Measurements from ENCODE around the gene ARL16. TPM values are rescaled to one million over a fixed set of nuclear protein-coding genes. Genes with fewer than 3 reads are reported as not detected.
A peak's percentile ranks its signal among the peaks of the same experiment; 100 is the strongest.

The ARL16 gene
- total and polyA plus RNA-seq, 11 donors: 10.2 to 23.6 (median 15.9) TPM

GRCh38 chr17:81652906-81653771, 30.5 kb downstream of the ARL16 start:
- H3K4me3 ChIP-seq: peak overlapping the region in 1 of 12 donors; percentile 43
- intact Hi-C loops (cut with DNase I): no loop called here
- peaks cover 7 to 57% (median 24%) of the 10 kb centered on the region in 9 donors for H3K27me3 ChIP-seq
- no peaks in the 10 kb centered on the region for H3K36me3 ChIP-seq
- peaks cover 0 to 15% (median 0%) of the 10 kb centered on the region in 12 donors for H3K4me1 ChIP-seq
- DNase-seq: no peak
- TF ChIP-seq, protein P1, sequence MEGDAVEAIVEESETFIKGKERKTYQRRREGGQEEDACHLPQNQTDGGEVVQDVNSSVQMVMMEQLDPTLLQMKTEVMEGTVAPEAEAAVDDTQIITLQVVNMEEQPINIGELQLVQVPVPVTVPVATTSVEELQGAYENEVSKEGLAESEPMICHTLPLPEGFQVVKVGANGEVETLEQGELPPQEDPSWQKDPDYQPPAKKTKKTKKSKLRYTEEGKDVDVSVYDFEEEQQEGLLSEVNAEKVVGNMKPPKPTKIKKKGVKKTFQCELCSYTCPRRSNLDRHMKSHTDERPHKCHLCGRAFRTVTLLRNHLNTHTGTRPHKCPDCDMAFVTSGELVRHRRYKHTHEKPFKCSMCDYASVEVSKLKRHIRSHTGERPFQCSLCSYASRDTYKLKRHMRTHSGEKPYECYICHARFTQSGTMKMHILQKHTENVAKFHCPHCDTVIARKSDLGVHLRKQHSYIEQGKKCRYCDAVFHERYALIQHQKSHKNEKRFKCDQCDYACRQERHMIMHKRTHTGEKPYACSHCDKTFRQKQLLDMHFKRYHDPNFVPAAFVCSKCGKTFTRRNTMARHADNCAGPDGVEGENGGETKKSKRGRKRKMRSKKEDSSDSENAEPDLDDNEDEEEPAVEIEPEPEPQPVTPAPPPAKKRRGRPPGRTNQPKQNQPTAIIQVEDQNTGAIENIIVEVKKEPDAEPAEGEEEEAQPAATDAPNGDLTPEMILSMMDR (IDR thresholded peaks at IDR 0.05): no peak
- TF ChIP-seq POLR2A (IDR thresholded peaks at IDR 0.05): no peak
- no peak overlapping the region for H3K27ac ChIP-seq
- 45 to 60% (median 52%) methylated on average over 18 to 27 of the region's 27 CpGs for WGBS, 4 donors
- peak in 1 of 4 donors; percentile 7 for ATAC-seq
- peaks cover 0 to 6% (median 0%) of the 10 kb centered on the region in 12 donors for H3K9me3 ChIP-seq

DNA sequence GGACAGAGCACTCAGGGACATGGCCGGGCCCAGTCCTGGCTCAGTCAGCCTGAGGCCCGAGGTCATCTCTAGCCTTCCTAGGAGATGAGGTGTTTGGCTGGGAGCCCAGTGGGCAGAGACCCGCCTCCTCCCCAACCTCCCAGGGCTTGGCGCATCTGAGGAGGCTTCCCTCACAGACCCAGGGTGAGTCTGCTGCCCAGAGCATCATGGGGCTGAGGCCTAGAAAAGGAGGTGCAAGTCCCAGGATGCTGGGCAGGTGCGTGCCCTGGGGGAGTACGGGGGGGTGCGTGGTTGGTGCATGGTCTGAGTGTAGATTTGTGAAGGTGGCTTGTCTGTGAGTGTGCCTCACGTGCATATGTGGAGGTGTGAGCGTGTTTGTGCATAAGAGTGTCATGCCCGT, 31.9 kb downstream of the ARL16 start:
- H3K36me3 ChIP-seq: no peaks in the 10 kb centered on the region
- intact Hi-C loops (cut with DNase I): no loop called here
- no peak overlapping the region for H3K27ac ChIP-seq
- no peak overlapping the region for H3K4me3 ChIP-seq
- H3K4me1 ChIP-seq: peaks cover 0 to 9% (median 0%) of the 10 kb centered on the region in 12 donors
- ATAC-seq (no peak), DNase-seq (no peak)
- H3K9me3 ChIP-seq: peaks cover 0 to 6% (median 0%) of the 10 kb centered on the region in 12 donors
- WGBS, 4 donors: 70 to 96% (median 80%) methylated on average over 6 to 10 of the region's 10 CpGs
- TF ChIP-seq POLR2A (IDR thresholded peaks at IDR 0.05): no peak
- TF ChIP-seq, protein P1 (IDR thresholded peaks at IDR 0.05): no peak
- H3K27me3 ChIP-seq: peaks cover 8 to 69% (median 25%) of the 10 kb centered on the region in 9 donors

- 72 to 83% (median 81%) methylated on average over 7 to 9 of the region's 9 CpGs for WGBS, 4 donors
Measured at GRCh38 chr17:81650951-81651350, 32.6 kb downstream of the ARL16 start.

GRCh38 chr17:81648707-81649085, 34.9 kb downstream of the ARL16 start:
- TF ChIP-seq POLR2A (IDR thresholded peaks at IDR 0.05): no peak
- TF ChIP-seq, protein P1 (IDR thresholded peaks at IDR 0.05): no peak
- H3K4me1 ChIP-seq: peaks cover 0 to 8% (median 0%) of the 10 kb centered on the region in 12 donors
- H3K27ac ChIP-seq: no peak overlapping the region
- H3K4me3 ChIP-seq: peak overlapping the region in 1 of 12 donors; percentile 11
- peaks cover 8 to 65% (median 25%) of the 10 kb centered on the region in 9 donors for H3K27me3 ChIP-seq
- no peaks in the 10 kb centered on the region for H3K36me3 ChIP-seq
- 54 to 58% (median 56%) methylated on average over 13 to 14 of the region's 14 CpGs for WGBS, 4 donors
- ATAC-seq (no peak), DNase-seq (no peak)
- intact Hi-C loops (cut with DNase I): no loop called here
- H3K9me3 ChIP-seq: peaks cover 0 to 6% (median 0%) of the 10 kb centered on the region in 12 donors

More at GRCh38 chr17:81650951-81651350, 32.6 kb downstream of the ARL16 start:
- no peaks in the 10 kb centered on the region for H3K36me3 ChIP-seq
- ATAC-seq (peak in 1 of 4 donors; percentile 14), DNase-seq (no peak)
- peaks cover 8 to 69% (median 25%) of the 10 kb centered on the region in 9 donors for H3K27me3 ChIP-seq
- peaks cover 0 to 8% (median 0%) of the 10 kb centered on the region in 12 donors for H3K4me1 ChIP-seq
- H3K27ac ChIP-seq: no peak overlapping the region
- no peak overlapping the region for H3K4me3 ChIP-seq
- TF ChIP-seq, protein P1 (IDR thresholded peaks at IDR 0.05): no peak
- no peak for TF ChIP-seq POLR2A (IDR thresholded peaks at IDR 0.05)
- H3K9me3 ChIP-seq: peaks cover 0 to 6% (median 0%) of the 10 kb centered on the region in 12 donors
- intact Hi-C loops (cut with DNase I): no loop called here

Data from heart left ventricle (tissue), 16 donors.